Kidney tubule cell (primary cell): Measurements from ENCODE around the gene VPS37B.
A peak's percentile ranks its signal among the peaks of the same experiment; 100 is the strongest.

Experiments
- DNase-seq: peaks from one replicate; pipeline ENCODE4 v3.0.0-alpha.2; 2018; ENCODE audit warnings: low spot score

The VPS37B gene

DNA sequence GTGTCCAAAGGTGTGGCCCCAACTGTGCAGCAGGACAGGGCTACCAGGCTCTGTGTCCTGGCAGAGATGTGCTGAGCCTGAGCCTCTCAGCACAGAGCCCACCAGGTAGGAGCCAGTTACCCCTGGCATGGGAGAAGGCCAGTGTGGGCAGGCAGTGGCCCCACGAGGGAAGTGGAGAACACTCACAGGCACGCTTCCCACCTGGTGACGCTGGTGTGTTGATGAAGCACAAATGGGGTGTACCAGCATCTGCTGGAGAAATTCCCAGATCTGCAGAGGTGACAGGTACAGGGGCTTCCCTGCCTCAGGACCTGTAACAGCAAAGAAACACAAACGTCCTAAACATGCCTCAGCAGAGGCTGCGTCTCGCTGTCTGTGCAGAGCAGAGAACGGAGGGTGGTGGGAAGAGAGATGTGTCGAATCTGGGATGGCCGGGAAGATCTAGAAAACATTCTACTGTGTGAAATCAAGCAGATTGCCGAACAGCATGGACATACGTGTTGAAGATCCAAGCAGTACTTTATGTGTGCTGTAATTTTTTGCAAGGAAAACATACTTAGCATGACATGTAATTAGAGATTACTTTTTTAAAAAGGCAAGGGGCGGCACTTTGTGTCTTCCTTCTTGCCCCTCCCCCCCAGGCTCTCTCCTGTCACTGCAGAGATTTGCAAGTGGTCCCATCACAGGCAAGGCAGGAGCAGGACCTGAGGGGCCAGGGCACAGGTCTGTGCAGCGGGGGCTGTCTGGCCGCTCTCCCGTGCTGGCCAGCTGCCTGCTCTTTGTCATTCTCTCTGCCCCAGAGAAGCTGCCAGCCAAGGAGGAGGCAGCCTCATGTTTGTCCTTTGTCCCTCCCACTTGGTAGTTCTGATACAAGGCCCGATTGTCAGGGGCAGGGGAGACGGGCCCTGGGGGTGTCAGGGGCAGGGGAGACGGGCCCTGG, 43.3 kb downstream of the VPS37B start:
- no peak for DNase-seq

DNA sequence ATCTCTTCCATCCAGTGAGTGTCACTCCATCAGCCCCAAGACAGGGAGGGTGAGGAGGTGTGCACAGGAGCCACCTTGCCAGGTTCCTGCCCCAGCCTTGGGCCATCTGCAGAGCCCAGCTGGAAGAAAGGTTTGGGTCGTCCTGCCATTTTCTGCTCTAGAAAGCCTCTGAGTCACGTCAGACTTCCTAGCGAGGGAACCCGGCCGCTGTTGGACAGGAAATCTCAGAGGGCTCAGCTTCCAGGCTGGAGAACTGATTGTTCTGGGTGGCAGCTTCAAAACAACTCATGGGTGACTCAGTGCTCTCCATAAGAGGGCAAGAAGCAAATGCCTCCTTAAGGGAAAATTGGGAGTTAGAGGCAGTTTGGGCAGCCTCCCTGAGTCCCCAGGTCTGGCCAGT, 44.1 kb downstream of the VPS37B start:
- DNase-seq, result peak; percentile 89

DNA sequence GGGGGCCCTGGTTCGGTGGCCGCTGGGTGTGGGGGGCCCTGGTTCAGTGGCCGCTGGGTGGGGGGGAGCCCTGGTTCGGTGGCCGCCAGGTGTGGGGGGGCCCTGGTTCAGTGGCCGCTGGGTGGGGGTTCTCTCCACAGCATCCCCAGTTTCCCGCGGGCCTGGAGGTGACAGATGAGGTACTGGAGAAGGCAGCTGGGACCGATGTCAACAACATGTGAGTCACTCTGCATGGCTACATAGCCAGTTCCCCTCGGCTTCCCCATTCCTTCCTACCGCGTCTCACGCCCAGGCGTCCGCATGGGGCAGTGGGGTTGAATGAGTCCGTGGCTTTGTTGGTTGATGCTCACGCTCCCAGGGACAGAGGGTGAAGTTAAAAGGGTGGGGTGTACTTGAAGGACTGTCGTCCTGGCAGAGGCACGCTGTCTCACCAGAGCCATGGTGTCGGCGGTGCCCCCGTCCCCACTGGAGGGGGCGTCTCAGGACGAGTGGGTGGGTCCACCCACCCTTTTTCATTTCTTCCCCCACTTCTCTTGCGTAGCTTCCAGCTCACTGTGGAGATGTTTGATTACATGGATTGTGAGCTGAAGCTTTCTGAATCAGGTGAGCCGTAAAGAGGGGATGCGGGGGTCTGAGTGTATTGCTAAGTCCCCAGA, 45.1 kb downstream of the VPS37B start:
- peak; percentile 75 for DNase-seq

DNA sequence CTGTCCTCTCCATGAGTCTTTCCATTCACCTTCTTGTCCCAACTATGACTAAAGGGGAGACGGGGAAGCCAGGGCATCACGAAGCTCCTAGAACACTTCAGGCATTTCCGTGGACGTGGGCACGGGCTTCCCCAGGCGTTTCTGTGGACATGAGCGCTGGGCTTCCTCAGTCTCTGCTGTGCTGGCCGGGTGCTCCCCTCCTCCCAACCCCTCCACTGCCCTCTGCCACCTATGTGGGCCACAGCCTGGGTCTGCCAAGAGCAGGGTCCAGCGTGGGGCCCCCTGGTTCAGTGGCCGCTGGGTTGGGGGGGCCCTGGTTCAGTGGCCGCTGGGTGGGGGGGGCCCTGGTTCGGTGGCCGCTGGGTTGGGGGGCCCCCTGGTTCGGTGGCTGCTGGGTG, 45.9 kb downstream of the VPS37B start:
- no peak for DNase-seq

DNA sequence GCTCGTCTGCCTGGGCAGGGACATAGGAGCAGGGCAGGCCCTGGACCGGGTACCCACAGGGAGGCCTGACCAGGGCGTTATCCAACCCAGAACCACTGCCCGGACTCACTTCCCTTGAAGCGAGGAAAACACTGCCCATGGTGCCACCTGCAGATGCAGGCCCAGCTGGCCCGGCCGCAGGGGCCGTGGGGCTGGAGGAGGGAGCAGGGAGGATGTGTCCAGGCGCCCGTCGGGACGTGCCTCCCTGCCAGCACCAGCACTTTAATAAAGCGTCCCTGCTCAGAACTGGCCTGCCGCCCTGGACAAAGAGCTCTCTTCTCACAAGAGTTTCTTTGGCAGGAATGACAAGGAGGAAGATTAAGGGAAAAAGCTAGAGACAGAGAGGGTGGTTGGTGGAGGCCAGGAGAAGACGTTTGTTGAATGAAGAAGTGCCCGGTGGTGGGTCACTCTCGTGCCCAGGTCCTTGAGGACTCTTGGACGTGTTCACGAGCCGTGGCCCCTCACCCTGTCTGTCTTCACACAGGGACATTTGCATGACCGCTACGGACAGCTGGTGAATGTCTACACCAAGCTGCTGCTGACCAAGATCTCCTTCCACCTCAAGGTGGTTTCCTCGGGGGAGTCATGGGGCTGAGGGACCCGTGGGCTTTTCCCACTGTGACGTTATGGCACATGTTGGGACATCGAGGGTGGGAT, 46.4 kb downstream of the VPS37B start:
- no peak for DNase-seq

DNA sequence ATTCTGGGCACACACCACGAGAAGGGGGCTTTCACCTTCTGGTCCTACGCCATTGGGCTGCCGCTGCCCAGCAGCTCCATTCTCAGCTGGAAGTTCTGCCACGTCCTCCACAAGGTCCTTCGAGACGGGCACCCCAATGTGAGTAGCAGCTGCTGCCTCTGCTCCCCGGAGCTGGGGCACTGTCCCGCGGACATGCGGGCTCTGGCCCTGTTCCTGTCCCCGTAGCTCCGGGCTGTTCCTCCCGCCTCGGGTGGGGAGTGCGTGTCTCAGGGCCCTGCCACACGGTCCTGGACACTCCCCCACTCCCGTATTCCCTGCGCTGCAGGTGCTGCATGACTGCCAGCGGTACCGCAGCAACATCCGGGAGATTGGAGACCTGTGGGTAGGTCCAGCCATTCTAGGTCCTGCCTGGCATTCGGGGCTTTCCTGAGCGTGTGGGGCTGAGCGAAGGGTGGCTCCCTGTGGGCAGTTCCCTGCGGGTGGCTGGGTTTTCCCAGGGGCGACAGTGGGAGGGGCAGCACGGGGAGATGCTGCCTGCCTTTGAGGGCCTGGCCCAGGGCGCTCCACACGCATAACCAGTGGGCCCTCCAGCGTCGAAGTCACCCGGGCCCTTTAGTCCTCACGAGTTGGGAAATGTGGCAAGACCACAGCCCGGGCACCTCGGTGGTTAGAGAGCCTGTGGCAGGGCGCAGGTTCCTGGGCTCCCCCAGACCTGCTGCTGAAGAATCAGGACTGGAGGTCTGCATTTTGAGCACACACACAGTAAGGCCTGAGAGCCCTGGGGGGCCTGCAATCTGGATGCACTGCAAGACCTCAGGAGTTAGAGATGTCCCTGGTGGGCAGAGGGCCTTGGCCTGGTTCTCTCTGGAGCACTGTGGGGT, 47.2 kb downstream of the VPS37B start:
- no peak for DNase-seq

DNA sequence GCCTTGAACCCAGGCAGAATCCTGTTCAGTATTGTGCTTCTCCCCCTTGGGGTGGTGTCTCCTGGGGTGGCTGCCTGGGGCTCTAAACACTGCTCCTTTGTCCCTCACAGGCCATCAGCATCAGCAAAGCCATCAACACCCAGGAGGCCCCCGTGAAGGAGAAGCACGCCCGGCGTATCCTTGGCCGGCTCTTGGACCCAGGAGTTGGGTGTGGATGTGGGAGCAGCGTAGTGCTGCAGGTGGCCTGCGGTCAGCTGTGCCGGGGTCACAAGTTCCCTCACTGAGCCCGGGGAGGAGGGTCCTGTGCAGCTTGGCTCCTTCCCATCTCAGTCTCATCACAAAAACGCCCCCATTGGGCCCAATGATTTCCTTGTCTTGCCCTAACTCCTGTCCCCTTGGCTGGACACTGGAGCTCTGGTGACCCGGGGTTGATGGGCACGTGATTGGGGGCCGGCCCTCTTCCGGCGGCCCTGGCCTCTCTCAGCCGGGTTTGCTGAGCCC, 48.0 kb downstream of the VPS37B start:
- DNase-seq, result no peak

DNA sequence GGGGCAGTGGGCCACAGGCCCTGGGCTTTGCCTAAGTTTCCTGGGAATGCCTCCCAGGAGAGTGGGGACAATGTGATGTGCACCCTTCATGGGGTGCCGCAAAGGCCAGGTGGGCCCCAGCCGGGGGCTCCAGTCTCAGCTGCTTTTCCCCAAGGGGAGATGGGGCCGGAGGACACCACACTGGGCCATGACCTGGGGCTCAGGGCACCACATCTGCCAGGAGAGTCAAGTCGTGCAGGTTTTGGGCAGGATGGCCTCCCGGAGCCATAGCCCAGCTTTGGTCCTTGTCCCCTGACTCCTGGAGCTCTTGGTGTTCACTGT, 48.4 kb downstream of the VPS37B start:
- DNase-seq, result no peak

DNA sequence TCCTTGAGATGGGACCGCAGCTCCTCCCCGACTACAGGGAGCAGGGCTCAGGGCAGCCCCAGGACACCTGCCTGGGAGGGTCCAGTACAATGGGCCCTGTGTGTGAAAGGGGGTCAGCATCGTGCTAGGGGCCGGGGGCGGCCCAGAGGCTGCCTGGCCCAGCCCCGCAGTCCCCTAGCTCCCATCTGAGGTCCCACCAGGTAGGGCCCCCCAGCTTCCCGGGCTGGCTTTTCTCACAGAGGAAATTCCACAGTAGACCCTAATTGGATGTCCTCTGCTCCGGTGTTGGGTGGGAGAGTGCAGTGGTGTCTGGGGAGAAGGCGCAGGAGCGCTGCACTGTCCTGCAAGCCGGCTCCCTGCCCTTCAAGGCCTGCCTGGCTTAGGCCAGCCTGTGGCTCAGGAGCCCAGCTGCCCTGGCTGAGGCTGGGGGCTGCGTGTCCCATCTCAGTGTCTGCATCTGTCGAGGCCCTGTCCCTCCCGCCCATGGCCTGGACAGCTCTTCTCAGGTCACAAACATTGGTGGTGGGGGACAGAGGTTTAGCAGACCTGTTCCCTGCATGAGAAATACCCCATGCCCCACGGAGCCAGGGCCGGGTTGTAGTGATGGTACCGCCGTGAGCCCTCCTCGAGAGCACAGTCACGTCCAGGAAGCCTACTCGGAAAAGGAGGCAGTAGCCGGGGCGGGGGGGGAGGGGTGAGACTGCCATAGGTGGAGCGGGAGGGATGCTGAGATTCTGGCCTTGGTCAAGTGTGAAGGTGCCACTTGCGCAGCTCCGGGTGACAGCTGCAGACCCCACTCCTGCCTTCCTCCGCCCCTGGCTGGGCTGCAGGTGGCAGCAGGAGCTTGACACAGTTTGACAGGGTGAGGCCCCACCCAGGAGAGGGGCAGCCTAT, 49.1 kb downstream of the VPS37B start:
- DNase-seq, result no peak

DNA sequence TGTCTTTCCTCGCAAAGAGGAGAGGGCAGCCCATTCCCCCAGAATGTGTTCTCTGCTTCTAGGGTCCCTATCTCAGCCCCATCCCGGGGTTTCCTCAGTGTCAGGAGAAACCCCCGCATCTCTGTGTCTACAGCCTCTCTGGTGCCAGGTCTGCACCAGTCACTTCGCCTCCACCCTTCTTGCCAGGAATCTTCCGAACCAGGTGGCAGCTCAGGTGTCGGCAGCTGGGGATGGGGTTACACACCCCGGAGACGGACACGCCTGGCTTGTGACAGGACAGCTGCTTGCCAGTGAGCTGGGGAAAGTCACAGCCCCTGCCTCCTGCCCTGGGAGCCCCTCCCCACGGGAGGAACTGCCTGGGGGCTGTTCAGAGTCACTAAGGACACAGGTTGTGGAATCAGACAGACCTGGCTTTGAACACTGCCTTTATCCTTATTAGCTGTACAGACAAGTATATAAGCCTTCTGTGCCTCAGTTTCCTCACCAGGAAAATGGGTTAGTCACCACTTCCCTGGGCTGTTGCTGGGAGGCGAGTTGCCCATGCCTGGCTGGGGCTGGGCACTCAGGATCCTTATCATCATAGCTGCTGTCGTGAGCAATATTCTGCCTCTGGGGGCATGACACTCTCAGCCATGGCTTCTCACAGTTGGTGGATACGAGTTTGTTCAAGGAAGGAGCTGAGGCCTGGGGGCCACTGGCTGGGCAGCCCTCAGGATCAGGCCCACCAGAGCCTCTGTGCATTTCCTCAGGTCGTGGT, 49.9 kb downstream of the VPS37B start:
- DNase-seq, result no peak

DNA sequence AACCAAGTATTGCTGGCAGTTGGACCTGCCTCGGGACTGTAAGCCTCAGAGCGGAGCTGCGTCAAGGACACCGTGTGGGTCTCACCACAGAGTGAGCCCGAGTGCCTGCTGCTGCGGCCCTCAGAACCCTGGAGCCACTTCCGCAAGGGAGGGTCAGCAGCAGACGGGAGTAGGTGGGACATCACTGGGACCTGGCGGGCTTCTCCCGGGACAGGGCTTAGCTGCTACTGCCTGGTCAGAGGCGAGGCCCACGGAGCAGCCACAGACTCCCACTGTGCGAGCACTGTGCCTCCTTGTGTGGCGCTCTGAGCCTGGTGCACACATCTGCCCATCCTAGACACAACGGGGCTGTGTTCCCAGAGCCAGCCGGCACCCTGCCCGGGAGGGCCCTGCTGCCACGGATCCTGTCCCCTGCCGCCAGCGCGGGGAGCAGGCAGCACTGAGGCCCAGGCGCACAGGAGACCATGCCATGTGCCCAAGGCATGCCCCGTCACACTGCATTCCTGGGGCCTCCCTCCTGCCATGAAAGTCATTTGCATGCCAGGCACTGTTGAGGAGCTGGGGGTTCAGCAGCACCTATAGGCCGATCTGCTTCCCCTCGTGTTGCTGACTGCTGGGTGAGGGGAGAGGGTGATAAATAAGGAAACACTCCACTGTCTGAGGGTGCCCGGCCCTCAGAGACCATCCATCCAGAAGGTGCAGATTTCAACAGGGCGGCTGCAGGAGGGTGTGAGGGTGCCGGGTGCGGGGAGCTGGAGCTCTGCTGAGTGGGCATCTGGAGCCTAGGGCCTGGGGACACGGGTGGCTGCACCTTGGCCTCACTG, 50.7 kb downstream of the VPS37B start:
- no peak for DNase-seq

DNA sequence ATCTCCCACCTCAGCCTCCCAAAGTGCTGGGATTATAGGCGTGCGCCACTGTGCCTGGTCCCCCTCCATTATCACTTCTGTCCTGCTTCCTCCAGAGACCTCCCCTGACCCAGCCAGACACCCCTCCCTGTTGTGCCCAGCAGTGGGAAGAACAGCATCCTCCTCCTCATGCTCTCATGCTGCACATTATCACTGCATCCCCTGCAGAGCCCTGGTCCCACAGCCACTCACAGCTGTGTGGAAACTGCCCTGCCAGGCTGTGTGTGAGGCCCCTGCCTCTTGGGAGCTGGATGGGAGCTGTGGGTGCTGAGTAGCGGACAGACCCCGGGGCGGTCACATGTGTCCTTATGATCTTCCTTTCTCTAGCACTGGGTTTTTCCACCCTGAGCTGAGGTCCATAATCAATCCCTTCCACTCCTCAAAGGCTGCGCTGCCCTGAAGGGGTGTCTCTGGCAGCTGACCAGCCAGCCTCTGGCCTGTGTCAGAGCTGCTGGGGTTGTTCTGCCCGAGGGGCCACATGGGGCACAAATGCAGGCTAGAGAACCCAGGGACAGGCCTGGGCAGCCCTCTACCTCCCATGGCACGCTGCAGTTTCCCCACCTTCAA, 51.5 kb downstream of the VPS37B start:
- no peak for DNase-seq

DNA sequence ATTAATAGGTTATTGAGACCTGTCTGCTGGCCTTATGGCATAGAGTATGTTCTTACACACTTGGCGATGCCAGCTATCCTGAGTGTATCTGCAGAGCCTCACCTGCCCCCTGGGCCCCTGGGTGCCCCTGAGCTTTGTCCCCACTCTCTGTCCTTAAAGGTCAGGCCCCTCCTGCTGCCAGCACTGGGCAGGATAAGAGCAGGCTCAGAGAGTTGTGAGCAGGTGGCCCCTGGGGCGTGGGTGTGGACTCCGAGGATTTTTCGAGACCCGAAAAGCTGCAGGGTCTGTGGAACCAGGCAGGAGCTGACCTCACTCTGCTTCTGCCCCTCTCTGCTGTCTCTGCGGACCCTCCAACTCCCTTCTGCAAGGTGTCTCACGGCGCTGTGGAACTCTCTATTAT, 52.5 kb downstream of the VPS37B start:
- DNase-seq, result no peak

DNA sequence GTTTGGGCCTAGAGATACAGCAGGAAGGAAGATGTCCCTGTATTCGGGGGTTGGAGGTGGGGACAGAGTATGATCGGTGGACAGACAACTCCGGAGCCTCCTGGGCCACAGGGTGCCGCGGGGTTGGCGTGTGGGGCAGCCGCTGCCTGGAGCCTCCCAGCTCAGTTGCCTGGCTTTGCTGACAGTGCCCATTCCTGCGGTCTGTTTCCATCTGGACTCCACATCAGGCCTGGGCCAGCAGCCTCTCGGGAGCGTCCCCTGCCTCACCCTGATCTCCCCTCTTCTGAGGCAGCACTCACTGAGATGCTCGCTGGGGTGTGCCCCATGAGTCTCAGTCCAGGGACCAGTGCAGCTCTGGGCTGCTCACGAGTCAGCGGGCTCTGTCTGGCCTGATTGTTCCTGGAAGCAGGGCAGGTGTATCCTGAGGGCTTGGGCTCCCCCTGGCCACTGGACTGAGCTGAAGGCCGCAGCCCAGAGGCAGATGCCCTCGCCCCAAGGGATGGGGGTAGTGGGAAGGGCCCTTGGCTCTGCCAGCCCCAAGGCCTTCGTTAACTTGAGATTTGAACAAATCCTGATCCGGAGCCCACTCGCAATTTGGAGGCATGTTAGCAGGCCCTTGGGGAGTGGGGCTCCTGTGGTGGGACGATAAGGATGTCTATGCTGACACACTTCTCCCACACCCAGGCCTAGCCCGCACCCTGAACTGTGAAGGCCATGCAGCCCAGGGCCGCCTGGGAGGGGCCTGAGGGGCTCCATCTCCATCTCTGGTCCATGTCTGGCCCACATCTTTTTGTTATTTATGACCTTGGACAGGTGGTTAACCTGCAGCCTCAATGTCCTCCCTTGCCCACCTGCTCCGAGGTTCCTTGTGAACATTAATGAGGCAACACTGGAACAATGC, 53.2 kb downstream of the VPS37B start:
- DNase-seq, result peak; percentile 57

DNA sequence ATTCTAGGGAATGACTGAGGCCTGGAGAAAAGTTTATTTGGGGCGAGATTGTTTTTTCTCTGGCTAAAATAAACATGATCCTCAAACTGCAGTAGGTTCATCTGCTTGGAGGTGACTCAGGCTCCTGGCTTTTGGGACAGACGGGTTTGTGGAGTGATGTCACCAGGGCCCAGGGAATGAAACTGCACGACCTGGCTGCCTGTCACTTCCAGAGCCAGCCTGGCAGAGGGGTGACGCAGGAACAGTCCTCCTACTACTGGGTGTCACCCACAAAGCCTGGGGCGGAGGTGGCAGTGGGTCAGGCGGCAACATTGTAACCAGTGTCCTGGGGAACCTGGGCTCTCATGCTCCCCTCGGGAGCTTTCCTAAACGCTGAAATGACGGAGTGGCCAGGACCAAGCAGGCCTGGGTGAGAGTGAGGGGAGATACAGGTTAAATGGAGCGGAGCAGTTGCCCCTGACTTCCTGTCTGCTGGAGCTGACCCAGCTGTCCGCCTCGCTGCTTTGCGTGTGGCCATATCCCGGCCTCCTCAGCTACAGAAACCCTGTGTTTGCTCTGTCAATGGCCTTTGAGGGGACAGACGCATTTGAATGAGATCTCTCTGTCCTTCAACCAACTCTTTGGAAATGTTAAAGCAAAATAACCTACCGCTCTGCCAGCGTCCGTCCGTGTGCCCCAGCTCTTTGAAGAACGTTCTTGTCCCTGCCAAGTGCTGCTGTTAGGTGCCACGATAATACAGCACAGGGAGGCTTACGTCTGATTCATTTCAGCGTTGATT, 54.2 kb downstream of the VPS37B start:
- peak; percentile 91 for DNase-seq

DNA sequence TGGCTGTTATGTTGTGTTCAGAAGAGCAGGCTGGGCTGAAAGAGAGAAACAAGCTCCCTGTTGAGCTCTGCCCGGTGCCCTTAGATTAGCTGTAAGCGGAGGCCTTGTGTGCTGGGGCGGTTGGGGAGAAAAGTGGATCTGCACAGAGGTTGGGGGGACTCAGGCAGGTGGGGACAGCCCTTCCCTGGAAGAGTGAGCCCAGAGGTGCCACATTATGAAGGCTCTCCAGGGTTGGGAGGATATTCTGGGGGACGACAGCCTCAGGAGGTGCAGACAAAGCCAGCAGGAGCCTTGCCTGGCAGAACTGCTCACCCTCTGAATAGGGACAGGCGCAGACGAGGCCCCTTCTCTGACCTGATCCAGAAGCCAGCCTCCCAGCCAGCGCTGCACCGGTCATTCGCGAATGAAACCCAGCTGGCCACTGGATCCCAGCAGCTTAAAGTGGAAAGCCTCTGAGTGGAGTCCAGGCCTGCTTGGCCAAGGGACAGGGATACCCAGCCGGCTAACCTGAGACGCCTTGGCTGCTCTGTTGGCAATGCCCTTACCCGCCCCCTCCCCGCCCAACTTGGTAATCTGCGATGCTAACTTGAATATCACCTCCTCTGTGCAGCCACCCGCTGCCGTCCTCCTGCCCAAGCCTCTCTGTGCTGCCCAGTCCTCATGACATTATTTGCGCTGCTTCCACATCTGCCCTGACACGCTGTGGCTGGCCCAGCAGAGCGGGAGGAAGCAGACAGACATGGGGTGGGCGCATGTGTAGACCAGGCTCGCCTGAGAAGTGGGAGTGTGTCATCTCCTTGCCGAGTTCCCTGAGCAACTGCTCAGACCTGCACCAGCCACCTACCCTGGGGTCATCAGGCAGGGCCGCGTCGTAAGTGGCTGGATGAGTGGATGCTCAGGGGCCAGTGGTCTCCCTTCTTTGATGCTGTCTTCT, 55.1 kb downstream of the VPS37B start:
- peak; percentile 75 for DNase-seq
